Measurements from ENCODE around the gene VIL1. TPM values are rescaled to one million over a fixed set of nuclear protein-coding genes. Genes with fewer than 3 reads are reported as not detected.

The VIL1 gene
- total and polyA plus RNA-seq, 2 donors from 2014 or later: 9.0 to 10.5 TPM

DNA sequence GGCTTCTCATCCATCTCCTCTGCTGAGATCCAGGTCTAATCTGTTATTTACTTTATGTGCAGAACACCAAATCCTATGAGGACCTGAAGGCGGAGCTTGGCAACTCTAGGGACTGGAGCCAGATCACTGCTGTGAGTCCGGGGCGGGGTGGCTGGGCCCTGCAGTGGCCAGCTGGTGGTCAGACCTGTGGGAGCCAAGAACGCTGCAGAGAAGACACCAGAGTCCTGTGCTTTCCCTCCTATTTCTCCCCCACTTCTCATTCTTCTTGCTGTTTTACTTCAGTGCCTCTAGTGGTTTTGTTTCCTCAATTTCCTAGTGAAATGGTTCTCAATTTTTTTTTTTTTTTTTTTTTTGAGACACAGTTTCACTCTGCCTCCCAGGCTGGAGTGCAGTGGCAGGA is 19.7 kb downstream of the VIL1 start:
- DNase-seq (no peak), FAIRE-seq (no peak)
- Histone ChIP-seq H3K36me3 (ENCODE audit: control insufficient read depth in 2 of 3, insufficient read depth in 3 of 3, low read length in 3 of 3) (no peaks in the 10 kb centered on the region), H3K9me3 (ENCODE audit: control insufficient read depth in 2 of 3, insufficient read depth in 1 of 3, low read length in 3 of 3) (no peaks in the 10 kb centered on the region), H3K4me1 (ENCODE audit: control insufficient read depth in 2 of 3, insufficient read depth in 2 of 3, low read depth in 1 of 3, low read length in 3 of 3) (no peaks in the 10 kb centered on the region), H3K27me3 (ENCODE audit: control insufficient read depth, insufficient read depth, low read length) (no peaks in the 10 kb centered on the region), H3K27ac (ENCODE audit: low read depth in 2 of 2, low read length in 2 of 2) (no peak overlapping the region), H3K4me3 (ENCODE audit: low read length in 3 of 3) (no peak overlapping the region), H3K9ac (ENCODE audit: low read length in 3 of 3) (no peak overlapping the region)
- intact Hi-C loops (cut with DNase I): no loop called here
- TF ChIP-seq, protein P1, sequence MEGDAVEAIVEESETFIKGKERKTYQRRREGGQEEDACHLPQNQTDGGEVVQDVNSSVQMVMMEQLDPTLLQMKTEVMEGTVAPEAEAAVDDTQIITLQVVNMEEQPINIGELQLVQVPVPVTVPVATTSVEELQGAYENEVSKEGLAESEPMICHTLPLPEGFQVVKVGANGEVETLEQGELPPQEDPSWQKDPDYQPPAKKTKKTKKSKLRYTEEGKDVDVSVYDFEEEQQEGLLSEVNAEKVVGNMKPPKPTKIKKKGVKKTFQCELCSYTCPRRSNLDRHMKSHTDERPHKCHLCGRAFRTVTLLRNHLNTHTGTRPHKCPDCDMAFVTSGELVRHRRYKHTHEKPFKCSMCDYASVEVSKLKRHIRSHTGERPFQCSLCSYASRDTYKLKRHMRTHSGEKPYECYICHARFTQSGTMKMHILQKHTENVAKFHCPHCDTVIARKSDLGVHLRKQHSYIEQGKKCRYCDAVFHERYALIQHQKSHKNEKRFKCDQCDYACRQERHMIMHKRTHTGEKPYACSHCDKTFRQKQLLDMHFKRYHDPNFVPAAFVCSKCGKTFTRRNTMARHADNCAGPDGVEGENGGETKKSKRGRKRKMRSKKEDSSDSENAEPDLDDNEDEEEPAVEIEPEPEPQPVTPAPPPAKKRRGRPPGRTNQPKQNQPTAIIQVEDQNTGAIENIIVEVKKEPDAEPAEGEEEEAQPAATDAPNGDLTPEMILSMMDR (IDR thresholded peaks at IDR 0.05; ENCODE audit: borderline replicate concordance, extremely low read depth, insufficient read depth): no peak

DNA sequence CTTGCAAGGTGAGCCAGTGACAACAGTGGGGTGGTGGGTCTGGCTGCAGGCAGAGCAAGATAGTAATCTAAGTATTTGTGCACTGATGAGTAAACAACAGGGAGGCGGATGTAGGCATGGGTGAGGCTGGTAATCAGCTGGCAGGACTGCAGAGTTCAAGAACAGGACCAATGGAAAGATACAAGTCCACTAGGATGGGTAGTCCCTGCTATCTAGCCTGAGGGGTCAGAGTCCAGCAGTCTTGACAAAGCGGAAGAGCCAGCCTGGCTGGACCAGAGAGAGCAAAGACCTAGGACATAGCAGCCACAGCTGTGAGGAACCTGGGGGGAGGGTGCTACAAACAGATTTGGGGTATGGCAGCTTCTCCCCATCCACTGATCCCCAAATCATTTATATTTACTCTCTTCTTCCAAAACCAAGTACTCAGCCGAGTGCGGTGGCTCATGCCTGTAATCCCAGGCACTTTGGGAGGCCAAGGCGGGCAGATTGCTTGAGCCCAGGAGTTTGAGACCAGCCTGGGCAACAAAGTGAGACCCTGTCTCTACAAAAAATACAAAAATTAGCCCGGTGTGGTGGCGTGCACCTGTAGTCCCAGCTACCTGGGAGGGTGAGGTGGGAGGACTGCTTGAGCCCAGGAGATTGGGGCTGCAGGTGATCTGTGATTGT is 25.9 kb downstream of the VIL1 start:
- Histone ChIP-seq H3K36me3 (ENCODE audit: control insufficient read depth in 2 of 3, insufficient read depth in 3 of 3, low read length in 3 of 3) (peaks cover 0 to 5% (median 2%) of the 10 kb centered on the region in 3 donors), H3K9ac (ENCODE audit: low read length in 3 of 3) (no peak overlapping the region), H3K4me1 (ENCODE audit: control insufficient read depth in 2 of 3, insufficient read depth in 2 of 3, low read depth in 1 of 3, low read length in 3 of 3) (no peaks in the 10 kb centered on the region), H3K4me3 (ENCODE audit: low read length in 3 of 3) (no peak overlapping the region), H3K27ac (ENCODE audit: low read depth in 2 of 2, low read length in 2 of 2) (no peak overlapping the region), H3K27me3 (ENCODE audit: control insufficient read depth, insufficient read depth, low read length) (no peaks in the 10 kb centered on the region), H3K9me3 (ENCODE audit: control insufficient read depth in 2 of 3, insufficient read depth in 1 of 3, low read length in 3 of 3) (no peaks in the 10 kb centered on the region)
- intact Hi-C loops (cut with DNase I): no loop called here
- TF ChIP-seq, protein P1 (IDR thresholded peaks at IDR 0.05; ENCODE audit: borderline replicate concordance, extremely low read depth, insufficient read depth): no peak
- DNase-seq (peak in 1 of 5 donors; percentile 26), FAIRE-seq (no peak)

DNA sequence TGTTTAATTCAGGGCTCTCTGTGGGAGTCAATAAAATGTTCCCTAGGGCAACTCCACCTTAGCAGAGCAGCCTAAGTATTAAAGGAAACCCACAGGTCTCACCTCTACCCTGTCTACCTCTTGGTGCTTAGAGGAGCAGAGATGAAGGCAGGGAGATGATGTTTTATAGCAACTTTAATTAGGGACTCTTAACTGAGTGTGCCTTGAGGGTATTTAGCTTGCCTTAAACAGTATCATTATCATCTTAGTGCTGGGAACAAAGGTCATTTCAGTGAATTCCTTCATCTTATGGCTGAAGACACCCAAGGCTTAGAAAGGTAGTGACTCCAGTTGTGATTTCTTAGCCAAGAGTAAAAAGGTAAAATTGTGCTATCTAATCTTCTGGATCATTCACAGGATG is 26.7 kb downstream of the VIL1 start:
- Histone ChIP-seq H3K27ac (ENCODE audit: low read depth in 2 of 2, low read length in 2 of 2) (no peak overlapping the region), H3K9ac (ENCODE audit: low read length in 3 of 3) (no peak overlapping the region), H3K4me3 (ENCODE audit: low read length in 3 of 3) (no peak overlapping the region), H3K27me3 (ENCODE audit: control insufficient read depth, insufficient read depth, low read length) (no peaks in the 10 kb centered on the region), H3K9me3 (ENCODE audit: control insufficient read depth in 2 of 3, insufficient read depth in 1 of 3, low read length in 3 of 3) (no peaks in the 10 kb centered on the region), H3K4me1 (ENCODE audit: control insufficient read depth in 2 of 3, insufficient read depth in 2 of 3, low read depth in 1 of 3, low read length in 3 of 3) (no peaks in the 10 kb centered on the region), H3K36me3 (ENCODE audit: control insufficient read depth in 2 of 3, insufficient read depth in 3 of 3, low read length in 3 of 3) (peaks cover 0 to 5% (median 2%) of the 10 kb centered on the region in 3 donors)
- TF ChIP-seq, protein P1 (IDR thresholded peaks at IDR 0.05; ENCODE audit: borderline replicate concordance, extremely low read depth, insufficient read depth): no peak
- FAIRE-seq (no peak), DNase-seq (no peak)
- intact Hi-C loops (cut with DNase I): no loop called here

DNA sequence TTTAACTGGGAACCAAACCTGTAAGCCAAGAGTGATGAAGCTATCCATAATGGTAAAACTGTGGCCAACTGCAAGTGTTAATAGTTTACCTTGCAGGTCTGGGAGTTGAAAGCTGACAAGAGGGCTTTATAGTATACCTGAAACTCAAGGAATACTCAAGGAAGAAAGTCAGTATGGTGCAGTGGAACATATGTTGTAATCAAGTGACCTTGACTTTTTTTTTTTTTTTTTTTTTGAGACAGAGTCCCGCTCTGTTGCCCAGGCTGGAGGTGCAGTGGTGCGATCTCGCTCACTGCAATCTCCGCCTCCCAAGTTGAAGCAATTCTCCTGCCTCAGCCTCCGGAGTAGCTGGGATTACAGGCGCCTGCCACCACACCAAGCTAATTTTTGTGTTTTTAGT is 27.6 kb downstream of the VIL1 start:
- TF ChIP-seq, protein P1 (IDR thresholded peaks at IDR 0.05; ENCODE audit: borderline replicate concordance, extremely low read depth, insufficient read depth): no peak
- intact Hi-C loops (cut with DNase I): no loop called here
- H3K4me1 ChIP-seq (ENCODE audit: control insufficient read depth in 2 of 3, insufficient read depth in 2 of 3, low read depth in 1 of 3, low read length in 3 of 3): no peaks in the 10 kb centered on the region
- H3K9me3 ChIP-seq (ENCODE audit: control insufficient read depth in 2 of 3, insufficient read depth in 1 of 3, low read length in 3 of 3): no peaks in the 10 kb centered on the region
- DNase-seq: no peak
- no peak overlapping the region for H3K9ac ChIP-seq (ENCODE audit: low read length in 3 of 3)
- H3K27ac ChIP-seq (ENCODE audit: low read depth in 2 of 2, low read length in 2 of 2): no peak overlapping the region
- H3K4me3 ChIP-seq (ENCODE audit: low read length in 3 of 3): no peak overlapping the region
- no peak for FAIRE-seq
- H3K27me3 ChIP-seq (ENCODE audit: control insufficient read depth, insufficient read depth, low read length): no peaks in the 10 kb centered on the region
- peaks cover 0 to 5% (median 2%) of the 10 kb centered on the region in 3 donors for H3K36me3 ChIP-seq (ENCODE audit: control insufficient read depth in 2 of 3, insufficient read depth in 3 of 3, low read length in 3 of 3)

Data from kidney (tissue), 14 donors.